SK-N-SH (cell line): Measurements from ENCODE around the gene GPC4. TPM values are rescaled to one million over a fixed set of nuclear protein-coding genes. Genes with fewer than 3 reads are reported as not detected.

Experiments used
- CTCF ChIA-PET: fragments of 300-600, 350-600 bp; formaldehyde crosslinking; extraction: SDS; loops from one replicate; lab custom pipeline; 2021; lab: Yijun Ruan, JAX
- POLR2A ChIA-PET: fragments of 350-600 bp; sonication (Branson Sonifier 250); formaldehyde crosslinking; extraction: SDS; loops from one replicate; lab custom pipeline; 2020; ENCODE audit warnings: antibody characterized with exemption, inconsistent platforms; lab: Yijun Ruan, JAX
- DNase-seq: peaks from one replicate; pipeline ENCODE4 v3.0.0; 2012
- H2AFZ ChIP-seq: fragments of 200-600 bp; sonication (generic); 2 replicates; pipeline ENCODE4 v1.8.1; 2016; ENCODE audit warnings: antibody characterized with exemption, mild to moderate bottlenecking, low read depth
- H3F3A ChIP-seq: fragments of 200-600 bp; sonication (generic); replicated peaks from 2 replicates; pipeline ENCODE3; 2016; ENCODE audit warnings: antibody characterized with exemption, mild to moderate bottlenecking; ENCODE audit not compliant: insufficient read depth
- H3K27ac ChIP-seq, 2 experiments: fragments of 200-500 bp in 1 of 2; fragments of 200-600 bp in 1 of 2; sonication (Bioruptor generic) in 1 of 2; sonication (generic), shearing (Covaris generic) in 1 of 2; 2 replicates each; pipeline versions ENCODE4 v1.5.1 to v1.6.1; 2014 to 2016; ENCODE audit warnings: low read depth in 2 of 2, inconsistent platforms in 1 of 2, low read length in 1 of 2, mild to moderate bottlenecking in 1 of 2, mixed read lengths in 1 of 2
- H3K27me3 ChIP-seq: fragments of 200-600 bp; sonication (generic), shearing (Covaris generic); 2 replicates; pipeline ENCODE4 v1.6.1; 2016; ENCODE audit warnings: mixed run types; ENCODE audit not compliant: insufficient read depth
- H3K36me3 ChIP-seq, 2 experiments: fragments of 200-500 bp in 1 of 2; fragments of 200-600 bp in 1 of 2; sonication (Bioruptor generic) in 1 of 2; sonication (generic) in 1 of 2; replicated peaks in 1 of 2; 2 replicates each; pipeline versions ENCODE3 to v1.5.1; 2014 to 2016; ENCODE audit warnings: low read length in 1 of 2, mild to moderate bottlenecking in 1 of 2; ENCODE audit not compliant: insufficient read depth in 2 of 2, control insufficient read depth in 1 of 2
- H3K4me1 ChIP-seq, 2 experiments: fragments of 200-500 bp in 1 of 2; fragments of 200-600 bp in 1 of 2; sonication (Bioruptor generic) in 1 of 2; sonication (generic), shearing (Covaris generic) in 1 of 2; 2 replicates each; pipeline versions ENCODE4 v1.5.1 to v1.6.1; 2014 to 2016; ENCODE audit warnings: low read depth in 1 of 2, low read length in 1 of 2, mixed run types in 1 of 2; ENCODE audit not compliant: insufficient read depth in 2 of 2, control insufficient read depth in 1 of 2
- H3K4me2 ChIP-seq: fragments of 200-600 bp; sonication (generic), shearing (Covaris generic); 2 replicates; pipeline ENCODE4 v1.6.1; 2017; ENCODE audit warnings: mixed run types
- H3K4me3 ChIP-seq, 2 experiments: fragments of 200-500 bp in 1 of 2; fragments of 200-600 bp in 1 of 2; sonication (Bioruptor generic) in 1 of 2; sonication (generic), shearing (Covaris generic) in 1 of 2; 2 replicates each; pipeline versions ENCODE4 v1.5.1 to v1.8.1; 2014 to 2016; ENCODE audit warnings: low read depth in 2 of 2, inconsistent platforms in 1 of 2, low read length in 1 of 2, mild to moderate bottlenecking in 1 of 2, mixed read lengths in 1 of 2, moderate library complexity in 1 of 2
- H3K79me2 ChIP-seq: fragments of 200-600 bp; sonication (generic); 2 replicates; pipeline ENCODE4 v1.8.1; 2017; ENCODE audit warnings: mild to moderate bottlenecking; ENCODE audit not compliant: insufficient read depth
- H3K9ac ChIP-seq: fragments of 200-600 bp; sonication (generic); 2 replicates; pipeline ENCODE4 v1.6.1; 2017; ENCODE audit warnings: mixed run types
- H3K9me2 ChIP-seq: fragments of 200-600 bp; sonication (generic); 2 replicates; pipeline ENCODE4 v1.6.1; 2017; ENCODE audit warnings: mixed run types
- H3K9me3 ChIP-seq: fragments of 200-600 bp; sonication (generic); 2 replicates; pipeline ENCODE4 v1.6.1; 2017; ENCODE audit warnings: mixed run types, mild to moderate bottlenecking, moderate library complexity
- H4K20me1 ChIP-seq: fragments of 200-600 bp; sonication (generic); 2 replicates; pipeline ENCODE4 v1.6.1; 2017; ENCODE audit warnings: mild to moderate bottlenecking, mixed run types; ENCODE audit not compliant: insufficient read depth
- CHD2 ChIP-seq: fragments of 150-350 bp; IDR thresholded peaks from 2 replicates; pipeline ENCODE4 v1.6.1; 2018; ENCODE audit warnings: low read length; ENCODE audit not compliant: partially characterized antibody
- ELF1 ChIP-seq: IDR thresholded peaks from 2 replicates; pipeline ENCODE4 v1.4.0; 2012
- EP300 ChIP-seq, 2 experiments: IDR thresholded peaks; 2 replicates each; pipeline versions ENCODE4 v1.4.0 to v1.6.1; 2012; ENCODE audit warnings: borderline replicate concordance in 1 of 2, low read depth in 1 of 2, low read length in 1 of 2
- EZH2phosphoT487 ChIP-seq: fragments of 200-600 bp; sonication (generic); IDR thresholded peaks from 2 replicates; pipeline ENCODE4 v1.6.1; 2017; ENCODE audit warnings: low read depth, mixed run types, mild to moderate bottlenecking, antibody characterized with exemption, moderate library complexity, borderline replicate concordance
- FOSL2 ChIP-seq: IDR thresholded peaks from 2 replicates; pipeline ENCODE4 v1.4.0; 2012; ENCODE audit warnings: low read depth, mild to moderate bottlenecking, moderate library complexity, borderline replicate concordance
- GABPA ChIP-seq: IDR thresholded peaks from 2 replicates; pipeline ENCODE4 v1.4.0; 2012; ENCODE audit warnings: low read depth, mild to moderate bottlenecking
- JUND ChIP-seq: IDR thresholded peaks from 2 replicates; pipeline ENCODE4 v1.4.0; 2012
- MEF2A ChIP-seq: IDR thresholded peaks from 2 replicates; pipeline ENCODE4 v1.4.0; 2012; ENCODE audit warnings: low read depth, borderline replicate concordance
- MXI1 ChIP-seq: IDR thresholded peaks from 2 replicates; pipeline ENCODE4 v1.6.1; 2012; ENCODE audit warnings: mild to moderate bottlenecking, low read depth, low read length, improper control_type of control experiment
- NRF1 ChIP-seq: IDR thresholded peaks from 2 replicates; pipeline ENCODE4 v1.6.1; 2012; ENCODE audit warnings: low read depth, mild to moderate bottlenecking, low read length
- POLR2AphosphoS5 ChIP-seq: IDR thresholded peaks from 2 replicates; pipeline ENCODE4 v1.6.1; 2012; ENCODE audit warnings: low read depth, low read length
- RCOR1 ChIP-seq: fragments of 150-350 bp; IDR thresholded peaks from 2 replicates; pipeline ENCODE4 v1.6.1; 2017; ENCODE audit warnings: antibody characterized with exemption, low read length
- RFX5 ChIP-seq: IDR thresholded peaks from 2 replicates; pipeline ENCODE4 v1.6.1; 2012; ENCODE audit warnings: mild to moderate bottlenecking, improper control_type of control experiment, low read length
- RXRA ChIP-seq: IDR thresholded peaks from 2 replicates; pipeline ENCODE4 v1.4.0; 2012; ENCODE audit warnings: low read depth, mild to moderate bottlenecking, borderline replicate concordance
- TCF12 ChIP-seq: IDR thresholded peaks from 2 replicates; pipeline ENCODE4 v1.4.0; 2012
- TEAD4 ChIP-seq: IDR thresholded peaks from 2 replicates; pipeline ENCODE4 v1.4.0; 2012; ENCODE audit warnings: mild to moderate bottlenecking, borderline replicate concordance; ENCODE audit not compliant: insufficient read depth
- YY1 ChIP-seq: IDR thresholded peaks from 2 replicates; pipeline ENCODE4 v1.4.0; 2012; ENCODE audit warnings: low read depth, mild to moderate bottlenecking
- WGBS: methylation state at CpG from one replicate; pipeline ENCODE4 v1.1.6; 2017; ENCODE audit warnings: low lambda C conversion rate; 5-methylcytosine and 5-hydroxymethylcytosine counted together
- polyA plus RNA-seq, 3 experiments: library from polyadenylated mRNA; depleted of rRNA; stranded (reverse); fragments of >200 nt; gene quantifications; 2 replicates each; pipeline ENCODE4 v1.2.3, GENCODE V29; 2012
- TF ChIP-seq, protein P1 (sequence below): IDR thresholded peaks from 2 replicates; pipeline ENCODE4; 2012
- TF ChIP-seq, protein P2 (sequence below): IDR thresholded peaks from 2 replicates; pipeline ENCODE4 v1.4.0; 2012; ENCODE audit warnings: low read depth, borderline replicate concordance

The GPC4 gene
- polyA plus RNA-seq, 1 of the 3 experiments (the other 2 are of a cell fraction), result 0.16 TPM

DNA sequence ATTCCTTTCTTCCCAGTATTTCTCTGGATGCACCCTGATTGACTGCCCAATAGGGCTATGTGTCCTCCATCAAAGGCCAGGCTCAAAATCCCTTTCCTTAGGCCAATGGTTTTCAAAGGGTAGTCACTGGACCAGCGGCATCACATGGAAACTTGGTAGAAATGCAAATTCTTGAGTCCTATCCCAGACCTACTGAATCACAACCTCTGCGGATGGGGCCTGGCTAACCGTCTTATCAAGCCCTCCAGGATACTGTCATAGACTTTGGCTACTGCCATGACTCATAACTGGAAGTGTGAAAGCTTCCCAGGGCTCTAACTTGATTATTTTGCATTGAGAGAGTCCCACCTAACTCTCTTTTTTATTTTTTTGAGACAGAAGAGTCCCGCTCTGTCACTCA lies 125.2 kb downstream of the GPC4 start:
- no peak for DNase-seq
- Histone ChIP-seq H3K9me3 (no peaks in the 10 kb centered on the region), H3K79me2 (no peaks in the 10 kb centered on the region), H3K9ac (no peak overlapping the region), H3K27me3 (no peaks in the 10 kb centered on the region), H3F3A (no peaks in the 10 kb centered on the region), H3K4me1 (no peaks in the 10 kb centered on the region), H4K20me1 (no peaks in the 10 kb centered on the region), H3K4me2 (no peak overlapping the region), H3K4me3 (no peak overlapping the region), H3K9me2 (no peaks in the 10 kb centered on the region), H3K27ac (no peak overlapping the region), H3K36me3 (no peaks in the 10 kb centered on the region), H2AFZ (no peak overlapping the region)
- WGBS, result 24% methylated on average over 4 of the region's 4 CpGs
- ChIA-PET CTCF (no interaction called here), POLR2A (no interaction called here)
- TF ChIP-seq RCOR1 (no peak), ELF1 (no peak), EZH2phosphoT487 (no peak), RXRA (no peak), GABPA (no peak), FOSL2 (no peak), CHD2 (no peak), YY1 (no peak), EP300 (IDR thresholded peaks at IDR 0.05; ENCODE audit: borderline replicate concordance in 1 of 2, low read depth in 1 of 2, low read length in 1 of 2) (no peak), RFX5 (no peak), TCF12 (no peak)
- TF ChIP-seq, protein P1, sequence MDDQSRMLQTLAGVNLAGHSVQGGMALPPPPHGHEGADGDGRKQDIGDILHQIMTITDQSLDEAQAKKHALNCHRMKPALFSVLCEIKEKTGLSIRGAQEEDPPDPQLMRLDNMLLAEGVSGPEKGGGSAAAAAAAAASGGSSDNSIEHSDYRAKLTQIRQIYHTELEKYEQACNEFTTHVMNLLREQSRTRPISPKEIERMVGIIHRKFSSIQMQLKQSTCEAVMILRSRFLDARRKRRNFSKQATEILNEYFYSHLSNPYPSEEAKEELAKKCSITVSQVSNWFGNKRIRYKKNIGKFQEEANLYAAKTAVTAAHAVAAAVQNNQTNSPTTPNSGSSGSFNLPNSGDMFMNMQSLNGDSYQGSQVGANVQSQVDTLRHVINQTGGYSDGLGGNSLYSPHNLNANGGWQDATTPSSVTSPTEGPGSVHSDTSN, result no peak

DNA sequence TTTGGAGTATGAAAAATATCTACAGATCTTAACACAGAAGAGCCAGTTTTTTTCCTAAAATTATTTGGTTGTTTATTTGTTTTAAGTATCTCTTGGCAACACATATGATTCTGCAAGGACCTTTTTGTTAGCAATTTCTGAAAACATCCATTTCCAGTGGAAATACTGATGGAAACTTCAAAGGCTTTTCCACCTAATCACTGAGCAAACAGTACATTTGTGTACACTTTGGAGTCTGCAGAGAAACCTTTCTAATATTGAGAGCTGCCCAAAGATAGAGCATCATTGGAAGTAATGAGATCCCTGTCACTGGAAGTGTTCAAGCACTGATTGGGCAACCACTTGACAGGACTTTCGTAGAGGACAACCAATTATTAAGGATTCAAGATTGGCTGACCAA lies 127.4 kb downstream of the GPC4 start:
- no peak overlapping the region for H3K4me2 ChIP-seq
- no peak overlapping the region for H3K27ac ChIP-seq
- no peak overlapping the region for H2AFZ ChIP-seq
- no peaks in the 10 kb centered on the region for H3K9me3 ChIP-seq
- DNase-seq, result no peak
- no peaks in the 10 kb centered on the region for H3K27me3 ChIP-seq
- TF ChIP-seq, protein P2, sequence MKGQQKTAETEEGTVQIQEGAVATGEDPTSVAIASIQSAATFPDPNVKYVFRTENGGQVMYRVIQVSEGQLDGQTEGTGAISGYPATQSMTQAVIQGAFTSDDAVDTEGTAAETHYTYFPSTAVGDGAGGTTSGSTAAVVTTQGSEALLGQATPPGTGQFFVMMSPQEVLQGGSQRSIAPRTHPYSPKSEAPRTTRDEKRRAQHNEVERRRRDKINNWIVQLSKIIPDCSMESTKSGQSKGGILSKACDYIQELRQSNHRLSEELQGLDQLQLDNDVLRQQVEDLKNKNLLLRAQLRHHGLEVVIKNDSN, result no peak
- TF ChIP-seq YY1, result no peak
- no peak for TF ChIP-seq POLR2AphosphoS5
- no peak for TF ChIP-seq JUND
- no peak for TF ChIP-seq RCOR1
- TF ChIP-seq TEAD4, result no peak
- TF ChIP-seq RXRA, result no peak
- no peak for TF ChIP-seq MEF2A
- no peak for TF ChIP-seq NRF1
- no peak for TF ChIP-seq MXI1
- ChIA-PET POLR2A (no interaction called here), CTCF (no interaction called here)
- H3K9ac ChIP-seq, result no peak overlapping the region
- H3K36me3 ChIP-seq, result no peaks in the 10 kb centered on the region
- no peak overlapping the region for H3K4me3 ChIP-seq
- no peaks in the 10 kb centered on the region for H4K20me1 ChIP-seq
- no peaks in the 10 kb centered on the region for H3K9me2 ChIP-seq
- WGBS, result no CpG with 5 or more reads among the region's 1 CpG
- H3K79me2 ChIP-seq, result no peaks in the 10 kb centered on the region
- H3F3A ChIP-seq, result no peaks in the 10 kb centered on the region
- no peaks in the 10 kb centered on the region for H3K4me1 ChIP-seq
